LoVo (cell line): ENCODE measurements around the gene DAZ4.
"Not testable (repeated sequence)": the region's sequence is repeated elsewhere in the genome, so short reads cannot be mapped to it uniquely, and the experiment has no call there.

Experiments used
- DNase-seq: peaks from one replicate; pipeline ENCODE4 v3.0.0-alpha.2; 2016; ENCODE audit warnings: low spot score

The DAZ4 gene, protein sequence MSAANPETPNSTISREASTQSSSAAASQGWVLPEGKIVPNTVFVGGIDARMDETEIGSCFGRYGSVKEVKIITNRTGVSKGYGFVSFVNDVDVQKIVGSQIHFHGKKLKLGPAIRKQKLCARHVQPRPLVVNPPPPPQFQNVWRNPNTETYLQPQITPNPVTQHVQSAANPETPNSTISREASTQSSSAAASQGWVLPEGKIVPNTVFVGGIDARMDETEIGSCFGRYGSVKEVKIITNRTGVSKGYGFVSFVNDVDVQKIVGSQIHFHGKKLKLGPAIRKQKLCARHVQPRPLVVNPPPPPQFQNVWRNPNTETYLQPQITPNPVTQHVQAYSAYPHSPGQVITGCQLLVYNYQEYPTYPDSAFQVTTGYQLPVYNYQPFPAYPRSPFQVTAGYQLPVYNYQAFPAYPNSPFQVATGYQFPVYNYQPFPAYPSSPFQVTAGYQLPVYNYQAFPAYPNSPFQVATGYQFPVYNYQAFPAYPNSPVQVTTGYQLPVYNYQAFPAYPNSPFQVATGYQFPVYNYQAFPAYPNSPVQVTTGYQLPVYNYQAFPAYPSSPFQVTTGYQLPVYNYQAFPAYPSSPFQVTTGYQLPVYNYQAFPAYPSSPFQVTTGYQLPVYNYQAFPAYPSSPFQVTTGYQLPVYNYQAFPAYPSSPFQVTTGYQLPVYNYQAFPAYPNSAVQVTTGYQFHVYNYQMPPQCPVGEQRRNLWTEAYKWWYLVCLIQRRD

DNA sequence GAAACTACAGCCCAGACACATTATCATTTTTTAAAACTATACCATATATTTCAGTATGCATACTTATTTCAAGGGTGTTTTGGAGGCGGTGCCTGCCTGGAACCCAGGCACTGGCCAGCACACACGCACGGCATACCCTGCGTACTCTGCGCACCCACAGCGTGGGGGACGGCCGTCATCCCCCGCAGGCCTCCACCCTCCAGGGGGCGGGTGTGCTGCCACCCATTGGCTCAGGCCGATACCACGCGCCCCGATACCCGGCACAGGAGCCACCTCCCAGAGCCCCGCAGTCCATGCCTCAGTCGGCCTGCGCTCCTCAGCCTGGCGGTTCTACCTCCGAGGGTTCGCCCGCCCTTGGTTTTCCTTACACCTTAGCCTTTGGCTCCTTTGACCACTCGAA is at the start of gene DAZ4:
TSS of gene DAZ4 (plus strand) at position 301 of the 400 bp plus-strand sequence. CDS start 208 bp downstream, outside the sequence.
- DNase-seq, result not testable (repeated sequence)

DNA sequence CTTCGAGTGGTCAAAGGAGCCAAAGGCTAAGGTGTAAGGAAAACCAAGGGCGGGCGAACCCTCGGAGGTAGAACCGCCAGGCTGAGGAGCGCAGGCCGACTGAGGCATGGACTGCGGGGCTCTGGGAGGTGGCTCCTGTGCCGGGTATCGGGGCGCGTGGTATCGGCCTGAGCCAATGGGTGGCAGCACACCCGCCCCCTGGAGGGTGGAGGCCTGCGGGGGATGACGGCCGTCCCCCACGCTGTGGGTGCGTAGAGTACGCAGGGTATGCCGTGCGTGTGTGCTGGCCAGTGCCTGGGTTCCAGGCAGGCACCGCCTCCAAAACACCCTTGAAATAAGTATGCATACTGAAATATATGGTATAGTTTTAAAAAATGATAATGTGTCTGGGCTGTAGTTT is 20.4 kb upstream of the DAZ4 start, which contains the start of gene DAZ3:
TSS of gene DAZ3 (minus strand) at position 101 of the 400 bp plus-strand sequence. CDS start 208 bp downstream, outside the sequence.
- DNase-seq, result not testable (repeated sequence)

DNA sequence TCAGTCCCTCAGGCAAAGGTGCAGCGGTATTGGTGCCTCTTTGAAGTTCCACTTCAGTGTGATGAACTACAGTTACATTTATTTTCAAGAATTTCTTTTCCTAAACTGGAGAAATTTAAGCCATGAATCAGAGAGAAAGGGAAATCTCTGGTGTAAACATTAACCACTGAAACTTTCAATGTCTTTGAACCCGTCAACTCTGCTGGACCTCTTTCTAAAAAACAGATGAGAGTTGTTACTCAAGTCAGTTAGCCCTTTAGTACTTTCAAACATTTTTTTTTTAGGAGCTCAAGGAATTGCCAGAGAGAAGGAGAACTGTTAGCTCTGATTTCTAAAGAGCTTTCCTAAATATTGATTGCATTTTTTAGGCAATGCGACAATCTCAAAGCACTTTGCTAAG is 11.9 kb upstream of the DAZ4 start:
- DNase-seq, result not testable (repeated sequence)

DNA sequence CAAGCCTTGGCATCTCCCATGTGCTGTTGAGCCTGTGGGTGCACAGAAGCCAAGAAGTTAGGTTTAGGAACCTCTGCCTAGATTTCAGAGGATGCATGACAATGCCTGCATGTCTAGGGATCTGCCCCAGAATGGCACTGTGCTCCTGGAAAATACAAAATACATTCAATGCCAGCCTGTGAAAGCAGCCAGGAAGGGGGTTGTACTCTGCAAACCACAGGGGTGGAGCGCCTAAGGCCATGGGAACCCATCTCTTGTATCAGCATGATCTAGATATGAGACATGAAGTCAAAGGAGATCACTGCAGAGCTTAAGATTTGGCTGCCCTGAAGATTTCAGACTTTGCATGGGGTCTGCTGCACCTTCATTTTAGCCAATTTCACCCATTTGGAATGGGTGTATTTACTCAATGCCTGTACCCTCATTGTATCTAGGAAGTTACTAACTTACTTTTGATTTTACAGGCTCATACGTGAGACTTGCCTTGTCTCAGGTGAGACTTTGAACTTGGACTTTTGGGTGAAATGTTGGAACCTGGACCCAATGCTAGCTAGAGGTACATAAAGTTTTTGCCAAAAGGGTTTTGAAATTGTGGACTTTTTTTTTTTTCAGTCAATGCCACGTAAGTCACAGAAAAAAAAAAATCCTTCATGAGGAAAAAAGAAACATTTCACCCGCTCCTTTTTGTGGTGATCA is 9.4 kb upstream of the DAZ4 start:
- not testable (repeated sequence) for DNase-seq

DNA sequence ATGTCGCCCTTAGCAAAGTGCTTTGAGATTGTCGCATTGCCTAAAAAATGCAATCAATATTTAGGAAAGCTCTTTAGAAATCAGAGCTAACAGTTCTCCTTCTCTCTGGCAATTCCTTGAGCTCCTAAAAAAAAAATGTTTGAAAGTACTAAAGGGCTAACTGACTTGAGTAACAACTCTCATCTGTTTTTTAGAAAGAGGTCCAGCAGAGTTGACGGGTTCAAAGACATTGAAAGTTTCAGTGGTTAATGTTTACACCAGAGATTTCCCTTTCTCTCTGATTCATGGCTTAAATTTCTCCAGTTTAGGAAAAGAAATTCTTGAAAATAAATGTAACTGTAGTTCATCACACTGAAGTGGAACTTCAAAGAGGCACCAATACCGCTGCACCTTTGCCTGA is 8.7 kb upstream of the DAZ4 start:
- DNase-seq, result not testable (repeated sequence)
